HG02943 (cell line): ENCODE measurements around the gene GNAL.

Source experiments
- ATAC-seq: cut with Tn5 transposase; IDR thresholded peaks from one replicate; pipeline ENCODE4 v1.9.1; 2021; ENCODE audit warnings: mild to moderate bottlenecking, low read depth, moderate library complexity; ENCODE audit not compliant: unreplicated experiment

GNAL gene

GRCh38 chr18:11800566-11801334, 111.7 kb downstream of the GNAL start:
- no peak for ATAC-seq

GRCh38 chr18:11801573-11801972, 112.5 kb downstream of the GNAL start:
- ATAC-seq, result no peak

GRCh38 chr18:11802158-11802557, 113.1 kb downstream of the GNAL start:
- no peak for ATAC-seq

- no peak for ATAC-seq
Observed at GRCh38 chr18:11802586-11802985, 113.5 kb downstream of the GNAL start.

GRCh38 chr18:11807233-11807632, 118.2 kb downstream of the GNAL start:
- ATAC-seq, result no peak

- no peak for ATAC-seq
Observed at GRCh38 chr18:11808001-11808855, 119.2 kb downstream of the GNAL start.

- no peak for ATAC-seq
Observed at GRCh38 chr18:11809895-11810294, 120.8 kb downstream of the GNAL start.

- ATAC-seq, result no peak
Observed at GRCh38 chr18:11810379-11810778, 121.3 kb downstream of the GNAL start.

GRCh38 chr18:11811009-11811408, 121.9 kb downstream of the GNAL start:
- ATAC-seq, result no peak

GRCh38 chr18:11817229-11817628, 128.2 kb downstream of the GNAL start:
- no peak for ATAC-seq

GRCh38 chr18:11818486-11819203, 129.6 kb downstream of the GNAL start:
- ATAC-seq, result no peak

GRCh38 chr18:11819938-11820337, 130.9 kb downstream of the GNAL start:
- ATAC-seq, result no peak

GRCh38 chr18:11820697-11821096, 131.6 kb downstream of the GNAL start:
- no peak for ATAC-seq

GRCh38 chr18:11821208-11821607, 132.1 kb downstream of the GNAL start:
- ATAC-seq, result no peak

- ATAC-seq, result no peak
Observed at GRCh38 chr18:11821643-11822237, 132.7 kb downstream of the GNAL start.

GRCh38 chr18:11823545-11823944, 134.5 kb downstream of the GNAL start:
- no peak for ATAC-seq

- no peak for ATAC-seq
Observed at GRCh38 chr18:11826836-11827235, 137.8 kb downstream of the GNAL start.

GRCh38 chr18:11828786-11829432, 139.8 kb downstream of the GNAL start:
- no peak for ATAC-seq

GRCh38 chr18:11830585-11830984, 141.5 kb downstream of the GNAL start:
- ATAC-seq, result no peak

GRCh38 chr18:11831921-11832320, 142.9 kb downstream of the GNAL start:
- ATAC-seq, result no peak
